WTC11 (cell line): ENCODE results near the gene PDF. TPM values are rescaled to one million over a fixed set of nuclear protein-coding genes. Genes with fewer than 3 reads are reported as not detected.

Experiments used
- ATAC-seq: fragments of 200-7000 bp; cut with Tn5 transposase; 2 replicates; pipeline ENCODE4 v1.10.0; 2021; ENCODE audit warnings: mild to moderate bottlenecking, moderate library complexity
- CTCF ChIA-PET: fragments of 300-600 bp; sonication (Branson Sonifier 250); formaldehyde crosslinking; loops from one replicate; lab custom pipeline; 2021; ENCODE audit warnings: antibody characterized with exemption; lab: Charles Lee
- POLR2A ChIA-PET: fragments of 350-600 bp; sonication (Branson Sonifier 250); formaldehyde crosslinking; loops from one replicate; lab custom pipeline; 2021; ENCODE audit warnings: antibody characterized with exemption; lab: Charles Lee
- DNase-seq: peaks from one replicate; pipeline ENCODE4 v3.0.0; 2021; ENCODE audit warnings: low spot score
- H3K27ac Mint-ChIP-seq: 2 replicates; pipeline ENCODE4 v1.8.0; 2021; ENCODE audit warnings: mixed read lengths
- H3K27me3 Mint-ChIP-seq: 2 replicates; pipeline ENCODE4 v1.8.0; 2021; ENCODE audit warnings: low read depth, mild to moderate bottlenecking, moderate library complexity, mixed read lengths
- H3K36me3 Mint-ChIP-seq: 2 replicates; pipeline ENCODE4 v1.8.0; 2021; ENCODE audit warnings: mixed read lengths
- H3K4me1 Mint-ChIP-seq: 2 replicates; pipeline ENCODE4 v1.8.0; 2022; ENCODE audit warnings: mixed read lengths
- H3K4me3 Mint-ChIP-seq: 2 replicates; pipeline ENCODE4 v1.8.0; 2021; ENCODE audit warnings: mild to moderate bottlenecking, moderate library complexity, mixed read lengths
- H3K9me3 Mint-ChIP-seq: 2 replicates; pipeline ENCODE4 v1.8.0; 2021; ENCODE audit warnings: mixed read lengths
- AFF4 ChIP-seq: sonication (generic); formaldehyde crosslinking; IDR thresholded peaks from 2 replicates; pipeline ENCODE4 v1.8.1; 2023; ENCODE audit warnings: mild to moderate bottlenecking, missing genetic modification reagents, borderline replicate concordance
- CBFB ChIP-seq: sonication (generic); formaldehyde crosslinking; IDR thresholded peaks from 2 replicates; pipeline ENCODE4 v1.8.1; 2022; ENCODE audit warnings: mild to moderate bottlenecking, low read depth, missing genetic modification reagents
- ELF4 ChIP-seq: sonication (generic); formaldehyde crosslinking; IDR thresholded peaks from 2 replicates; pipeline ENCODE4 v1.8.1; 2022; ENCODE audit warnings: low read depth, mild to moderate bottlenecking, moderate library complexity, missing genetic modification reagents
- EMX1 ChIP-seq: fragments of 250-450 bp; sonication (Bioruptor Pico); IDR thresholded peaks from 2 replicates; pipeline ENCODE4 v1.8.0; 2021; ENCODE audit warnings: mild to moderate bottlenecking
- ESRRA ChIP-seq: sonication (generic); formaldehyde crosslinking; IDR thresholded peaks from 2 replicates; pipeline ENCODE4 v1.8.1; 2022; ENCODE audit warnings: mild to moderate bottlenecking, missing genetic modification reagents, borderline replicate concordance
- JUN ChIP-seq: sonication (generic); formaldehyde crosslinking; IDR thresholded peaks from 2 replicates; pipeline ENCODE4 v1.8.0; 2023; ENCODE audit warnings: mild to moderate bottlenecking, missing genetic modification reagents
- NFYB ChIP-seq: sonication (generic); formaldehyde crosslinking; conservative IDR thresholded peaks from 2 replicates; pipeline ENCODE4 v1.8.0; 2022; ENCODE audit warnings: low read depth, missing genetic modification reagents
- NR1H2 ChIP-seq: sonication (generic); formaldehyde crosslinking; IDR thresholded peaks from 2 replicates; pipeline ENCODE4 v1.9.0; 2021; ENCODE audit warnings: mild to moderate bottlenecking, moderate library complexity, missing genetic modification reagents
- NR3C1 ChIP-seq: sonication (generic); formaldehyde crosslinking; conservative IDR thresholded peaks from 2 replicates; pipeline ENCODE4 v1.8.1; 2023; ENCODE audit warnings: low read depth, mild to moderate bottlenecking, missing genetic modification reagents
- OVOL2 ChIP-seq: fragments of 250-450 bp; sonication (Bioruptor Pico); IDR thresholded peaks from 2 replicates; pipeline ENCODE4 v1.9.0; 2021; ENCODE audit warnings: mild to moderate bottlenecking, borderline replicate concordance
- PRRX2 ChIP-seq: fragments of 250-450 bp; sonication (Bioruptor Pico); IDR thresholded peaks from 2 replicates; pipeline ENCODE4 v1.8.0; 2021; ENCODE audit warnings: mild to moderate bottlenecking
- SMAD3 ChIP-seq: sonication (generic); formaldehyde crosslinking; IDR thresholded peaks from 2 replicates; pipeline ENCODE4 v1.8.0; 2022; ENCODE audit warnings: missing genetic modification reagents, mild to moderate bottlenecking, borderline replicate concordance
- SP1 ChIP-seq: sonication (generic); formaldehyde crosslinking; conservative IDR thresholded peaks from 2 replicates; pipeline ENCODE4 v1.8.1; 2022; ENCODE audit warnings: missing genetic modification reagents
- STAT6 ChIP-seq: sonication (generic); formaldehyde crosslinking; conservative IDR thresholded peaks from 2 replicates; pipeline ENCODE4 v1.8.1; 2023; ENCODE audit warnings: mild to moderate bottlenecking, low read depth, missing genetic modification reagents, moderate library complexity
- ZNF232 ChIP-seq: sonication (generic); formaldehyde crosslinking; IDR thresholded peaks from 2 replicates; pipeline ENCODE4 v1.8.0; 2022; ENCODE audit warnings: mild to moderate bottlenecking, missing genetic modification reagents
- ZNF396 ChIP-seq: fragments of 250-450 bp; sonication (Bioruptor Pico); IDR thresholded peaks from 2 replicates; pipeline ENCODE4 v1.8.0; 2021; ENCODE audit warnings: mild to moderate bottlenecking, moderate library complexity, borderline replicate concordance
- total RNA-seq: library from RNA; stranded (reverse); gene quantifications from 3 replicates; pipeline ENCODE4 v1.2.3, GENCODE V29; 2021
- TF ChIP-seq, protein P1 (sequence below): sonication (generic); formaldehyde crosslinking; IDR thresholded peaks from 2 replicates; pipeline ENCODE4 v1.8.0; 2022; ENCODE audit warnings: mild to moderate bottlenecking, missing genetic modification reagents
- TF ChIP-seq, protein P2 (sequence below): fragments of 250-450 bp; sonication (Bioruptor Pico); IDR thresholded peaks from 2 replicates; pipeline ENCODE4 v1.8.0; 2021; ENCODE audit warnings: mild to moderate bottlenecking
- TF ChIP-seq, protein P3 (sequence below): sonication (generic); formaldehyde crosslinking; IDR thresholded peaks from 2 replicates; pipeline ENCODE4 v1.8.1; 2022; ENCODE audit warnings: low read depth, mild to moderate bottlenecking, moderate library complexity, missing genetic modification reagents, borderline replicate concordance

PDF gene
- total RNA-seq, 1 experiment from 2014 or later, result 28.2 TPM

DNA sequence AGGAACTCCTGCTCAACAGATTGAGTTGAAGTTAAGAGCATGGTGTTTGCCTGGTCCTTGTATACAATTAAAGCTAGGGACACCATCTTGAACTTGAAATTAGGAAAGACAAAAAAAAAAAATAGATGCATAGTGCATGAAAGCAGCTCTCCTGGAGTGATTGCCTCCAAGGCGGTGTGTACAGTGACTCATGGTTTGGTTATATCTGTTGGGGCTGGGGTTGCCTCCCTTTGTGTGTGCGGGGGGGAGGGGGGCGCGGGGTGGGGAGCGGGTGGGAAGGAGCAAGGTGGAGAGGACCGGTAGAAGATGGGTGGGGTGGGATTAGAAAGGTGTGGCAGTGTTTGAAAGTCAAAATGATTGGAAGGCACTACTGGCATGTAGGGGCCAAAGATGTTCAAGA, 17.8 kb upstream of the PDF start:
- H3K36me3 Mint-ChIP-seq, result peaks cover 4% of the 10 kb centered on the region
- ChIA-PET CTCF (no interaction called here), POLR2A (no interaction called here)
- H3K9me3 Mint-ChIP-seq, result no peaks in the 10 kb centered on the region
- no peak overlapping the region for H3K27ac Mint-ChIP-seq
- DNase-seq (no peak), ATAC-seq (no peak)
- H3K4me1 Mint-ChIP-seq, result no peaks in the 10 kb centered on the region
- TF ChIP-seq ZNF232, result no peak
- TF ChIP-seq, protein P1, sequence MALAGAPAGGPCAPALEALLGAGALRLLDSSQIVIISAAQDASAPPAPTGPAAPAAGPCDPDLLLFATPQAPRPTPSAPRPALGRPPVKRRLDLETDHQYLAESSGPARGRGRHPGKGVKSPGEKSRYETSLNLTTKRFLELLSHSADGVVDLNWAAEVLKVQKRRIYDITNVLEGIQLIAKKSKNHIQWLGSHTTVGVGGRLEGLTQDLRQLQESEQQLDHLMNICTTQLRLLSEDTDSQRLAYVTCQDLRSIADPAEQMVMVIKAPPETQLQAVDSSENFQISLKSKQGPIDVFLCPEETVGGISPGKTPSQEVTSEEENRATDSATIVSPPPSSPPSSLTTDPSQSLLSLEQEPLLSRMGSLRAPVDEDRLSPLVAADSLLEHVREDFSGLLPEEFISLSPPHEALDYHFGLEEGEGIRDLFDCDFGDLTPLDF (CRISPR knock-in tag), result no peak
- TF ChIP-seq ZNF396 (CRISPR knock-in tag), result no peak
- TF ChIP-seq OVOL2 (CRISPR knock-in tag), result no peak
- TF ChIP-seq, protein P2, sequence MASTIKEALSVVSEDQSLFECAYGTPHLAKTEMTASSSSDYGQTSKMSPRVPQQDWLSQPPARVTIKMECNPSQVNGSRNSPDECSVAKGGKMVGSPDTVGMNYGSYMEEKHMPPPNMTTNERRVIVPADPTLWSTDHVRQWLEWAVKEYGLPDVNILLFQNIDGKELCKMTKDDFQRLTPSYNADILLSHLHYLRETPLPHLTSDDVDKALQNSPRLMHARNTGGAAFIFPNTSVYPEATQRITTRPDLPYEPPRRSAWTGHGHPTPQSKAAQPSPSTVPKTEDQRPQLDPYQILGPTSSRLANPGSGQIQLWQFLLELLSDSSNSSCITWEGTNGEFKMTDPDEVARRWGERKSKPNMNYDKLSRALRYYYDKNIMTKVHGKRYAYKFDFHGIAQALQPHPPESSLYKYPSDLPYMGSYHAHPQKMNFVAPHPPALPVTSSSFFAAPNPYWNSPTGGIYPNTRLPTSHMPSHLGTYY (CRISPR knock-in tag), result no peak
- TF ChIP-seq JUN, result no peak
- TF ChIP-seq AFF4 (CRISPR knock-in tag), result no peak
- no peak for TF ChIP-seq EMX1 (CRISPR knock-in tag)
- no peak for TF ChIP-seq SMAD3 (CRISPR knock-in tag)
- no peak for TF ChIP-seq NFYB
- TF ChIP-seq ESRRA (CRISPR knock-in tag), result no peak
- TF ChIP-seq SP1 (CRISPR knock-in tag), result no peak
- no peak for TF ChIP-seq NR3C1
- TF ChIP-seq ELF4, result no peak
- no peak for TF ChIP-seq CBFB (CRISPR knock-in tag)
- TF ChIP-seq, protein P3, sequence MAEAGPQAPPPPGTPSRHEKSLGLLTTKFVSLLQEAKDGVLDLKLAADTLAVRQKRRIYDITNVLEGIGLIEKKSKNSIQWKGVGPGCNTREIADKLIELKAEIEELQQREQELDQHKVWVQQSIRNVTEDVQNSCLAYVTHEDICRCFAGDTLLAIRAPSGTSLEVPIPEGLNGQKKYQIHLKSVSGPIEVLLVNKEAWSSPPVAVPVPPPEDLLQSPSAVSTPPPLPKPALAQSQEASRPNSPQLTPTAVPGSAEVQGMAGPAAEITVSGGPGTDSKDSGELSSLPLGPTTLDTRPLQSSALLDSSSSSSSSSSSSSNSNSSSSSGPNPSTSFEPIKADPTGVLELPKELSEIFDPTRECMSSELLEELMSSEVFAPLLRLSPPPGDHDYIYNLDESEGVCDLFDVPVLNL, result no peak
- no peak for TF ChIP-seq STAT6 (CRISPR knock-in tag)
- TF ChIP-seq NR1H2 (CRISPR knock-in tag), result no peak
- no peak for TF ChIP-seq PRRX2 (CRISPR knock-in tag)
- no peak overlapping the region for H3K4me3 Mint-ChIP-seq
- H3K27me3 Mint-ChIP-seq, result no peaks in the 10 kb centered on the region
